ENCODE results near the gene ALPK1.
"Not testable (repeated sequence)": the region's sequence is repeated elsewhere in the genome, so short reads cannot be mapped to it uniquely, and the experiment has no call there.

The ALPK1 gene

DNA sequence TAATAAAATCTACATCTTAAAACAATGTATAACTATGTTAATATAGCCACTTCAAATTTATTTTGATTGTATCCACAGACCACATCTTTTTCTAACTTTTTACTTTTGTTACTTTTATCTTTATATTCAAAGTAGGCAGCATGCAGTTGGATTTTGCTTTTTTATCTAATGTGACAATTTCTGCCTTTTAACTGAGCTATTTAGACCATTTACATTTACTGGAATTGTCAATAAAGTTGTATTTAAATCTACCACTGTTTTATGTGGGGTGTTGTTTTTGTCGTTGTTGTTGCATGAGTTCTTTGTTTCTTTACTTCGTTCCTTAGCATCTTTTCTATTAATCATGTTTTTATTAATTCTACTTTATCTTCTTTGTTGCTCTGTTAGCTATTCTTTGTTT is 176.8 kb downstream of the ALPK1 start:
- no peak for DNase-seq

DNA sequence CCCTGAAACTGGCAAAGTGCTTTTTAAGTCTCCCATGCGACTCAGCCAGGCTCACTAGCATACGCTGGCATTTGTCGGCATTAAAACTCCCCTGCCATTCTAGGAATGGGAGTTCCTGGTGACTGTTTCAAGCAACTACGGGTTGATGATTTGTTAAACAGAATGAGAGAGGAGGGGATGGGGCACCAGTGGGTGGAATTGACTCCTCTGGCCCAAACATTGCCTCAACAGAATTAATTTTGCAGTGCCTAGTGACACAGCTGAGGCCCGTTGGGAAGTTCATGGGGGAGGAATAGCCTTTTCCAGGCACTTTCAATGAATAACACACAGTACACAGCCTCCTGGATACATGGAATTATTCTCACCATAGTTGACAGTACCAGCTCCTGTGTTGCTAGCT is 188.8 kb downstream of the ALPK1 start:
- no peak for DNase-seq

DNA sequence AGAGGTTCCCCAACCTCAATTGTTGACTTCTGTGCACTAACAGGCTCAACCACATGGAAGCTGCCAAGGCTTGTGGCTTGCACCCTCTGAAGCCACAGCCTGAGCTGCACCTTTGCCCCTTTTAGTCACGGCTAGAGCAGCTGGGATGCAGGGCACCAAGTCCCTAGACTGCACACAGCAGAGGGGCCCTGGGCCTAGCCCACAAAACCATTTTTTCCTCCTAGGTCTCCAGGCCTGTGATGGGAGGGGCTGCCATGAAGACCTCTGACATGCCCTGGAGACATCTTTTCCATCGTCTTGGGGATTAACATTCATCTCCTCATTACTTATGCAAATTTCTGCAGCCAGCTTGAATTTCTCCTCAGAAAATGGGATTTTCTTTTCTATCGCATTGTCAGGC is 193.6 kb downstream of the ALPK1 start:
- not testable (repeated sequence) for DNase-seq
